GM23338 (cell line): ENCODE results near the gene FAM13A. TPM values are rescaled to one million over a fixed set of nuclear protein-coding genes. Genes with fewer than 3 reads are reported as not detected.

ENCODE experiments used
- ATAC-seq: fragments of 200-7000 bp; cut with Tn5 transposase; 3 replicates; pipeline ENCODE4 v1.9.1; 2020
- DNase-seq: peaks from one replicate; pipeline ENCODE4 v3.0.0-alpha.2; 2015; ENCODE audit warnings: low spot score
- H2AFZ ChIP-seq: fragments of 200-600 bp; sonication (generic); 2 replicates; pipeline ENCODE4 v1.8.0; 2016; ENCODE audit warnings: antibody characterized with exemption, mild to moderate bottlenecking, moderate library complexity
- H3F3A ChIP-seq: fragments of 200-600 bp; sonication (generic); replicated peaks from 2 replicates; pipeline ENCODE4 v1.8.0; 2017; ENCODE audit warnings: antibody characterized with exemption, mixed run types, low read depth
- H3K27ac ChIP-seq: fragments of 200-600 bp; sonication (generic); 2 replicates; pipeline ENCODE4 v1.6.1; 2016; ENCODE audit warnings: low read depth
- H3K27me3 ChIP-seq: fragments of 200-600 bp; sonication (generic); 2 replicates; pipeline ENCODE4 v1.8.0; 2016; ENCODE audit warnings: mild to moderate bottlenecking, mixed run types, moderate library complexity; ENCODE audit not compliant: insufficient read depth
- H3K36me3 ChIP-seq: fragments of 200-600 bp; sonication (generic); 2 replicates; pipeline ENCODE4 v1.8.0; 2016; ENCODE audit warnings: mild to moderate bottlenecking; ENCODE audit not compliant: insufficient read depth
- H3K4me1 ChIP-seq: fragments of 200-600 bp; sonication (generic); 2 replicates; pipeline ENCODE4 v1.8.0; 2016; ENCODE audit warnings: mild to moderate bottlenecking, moderate library complexity; ENCODE audit not compliant: insufficient read depth
- H3K4me2 ChIP-seq: fragments of 200-600 bp; sonication (generic); 2 replicates; pipeline ENCODE4 v1.7.1; 2017; ENCODE audit warnings: mixed run types
- H3K4me3 ChIP-seq: fragments of 200-600 bp; sonication (generic); 2 replicates; pipeline ENCODE4 v1.6.1; 2016; ENCODE audit warnings: mixed run types
- H3K79me2 ChIP-seq: fragments of 200-600 bp; sonication (generic); replicated peaks from 2 replicates; pipeline ENCODE4 v1.8.0; 2017; ENCODE audit warnings: mild to moderate bottlenecking; ENCODE audit not compliant: insufficient read depth
- H3K9me2 ChIP-seq: fragments of 200-600 bp; sonication (generic); 2 replicates; pipeline ENCODE4 v1.8.0; 2017; ENCODE audit not compliant: insufficient read depth
- H4K20me1 ChIP-seq: fragments of 200-600 bp; sonication (generic); replicated peaks from 2 replicates; pipeline ENCODE4 v1.8.0; 2017; ENCODE audit warnings: mild to moderate bottlenecking; ENCODE audit not compliant: insufficient read depth
- H3K27ac Mint-ChIP-seq: 2 replicates; pipeline ENCODE4 v1.8.0; 2020; ENCODE audit warnings: inconsistent platforms, mild to moderate bottlenecking, moderate library complexity, mixed read lengths
- H3K27me3 Mint-ChIP-seq: 3 replicates; pipeline ENCODE4 v1.8.0; 2022; ENCODE audit warnings: low read depth, mild to moderate bottlenecking, moderate library complexity, mixed read lengths, inconsistent platforms; ENCODE audit not compliant: insufficient read depth, poor library complexity
- H3K36me3 Mint-ChIP-seq: 3 replicates; pipeline ENCODE4 v1.8.0; 2021; ENCODE audit warnings: low read depth, mild to moderate bottlenecking, inconsistent platforms, moderate library complexity, mixed read lengths
- H3K4me1 Mint-ChIP-seq: 3 replicates; pipeline ENCODE4 v1.8.0; 2020; ENCODE audit warnings: mild to moderate bottlenecking, inconsistent platforms, mixed read lengths
- H3K4me3 Mint-ChIP-seq: 3 replicates; pipeline ENCODE4 v1.8.0; 2021; ENCODE audit warnings: moderate library complexity, mild to moderate bottlenecking, inconsistent platforms, mixed read lengths
- H3K9me3 Mint-ChIP-seq: 3 replicates; pipeline ENCODE4 v1.8.0; 2020; ENCODE audit warnings: moderate library complexity, mild to moderate bottlenecking, inconsistent platforms, mixed read lengths
- CREB1 ChIP-seq: fragments of 250-450 bp; sonication (Bioruptor Pico); IDR thresholded peaks from 2 replicates; pipeline ENCODE4 v1.5.0; 2020; ENCODE audit warnings: low read depth, mild to moderate bottlenecking, moderate library complexity
- EZH2 ChIP-seq: fragments of 200-600 bp; sonication (generic); IDR thresholded peaks from one replicate; pipeline ENCODE4 v1.8.0; 2017; ENCODE audit warnings: antibody characterized with exemption, mild to moderate bottlenecking, low read depth; ENCODE audit not compliant: unreplicated experiment
- EZH2phosphoT487 ChIP-seq: fragments of 200-600 bp; sonication (generic); IDR thresholded peaks from one replicate; pipeline ENCODE4 v1.8.1; 2018; ENCODE audit warnings: antibody characterized with exemption; ENCODE audit not compliant: unreplicated experiment
- JUNB ChIP-seq: IDR thresholded peaks from one replicate; pipeline ENCODE4 v1.6.1; 2016; ENCODE audit warnings: antibody characterized with exemption; ENCODE audit not compliant: unreplicated experiment
- NANOG ChIP-seq: IDR thresholded peaks from 2 replicates; pipeline ENCODE4 v1.6.1; 2016; ENCODE audit warnings: antibody characterized with exemption, borderline replicate concordance
- POLR2AphosphoS5 ChIP-seq: IDR thresholded peaks from 2 replicates; pipeline ENCODE4 v1.6.1; 2016; ENCODE audit warnings: antibody characterized with exemption, low read depth
- STAT1 ChIP-seq: IDR thresholded peaks from one replicate; pipeline ENCODE4 v1.6.1; 2016; ENCODE audit warnings: antibody characterized with exemption; ENCODE audit not compliant: unreplicated experiment
- ZNF114 ChIP-seq: fragments of 250-450 bp; sonication (Bioruptor Pico); IDR thresholded peaks from 2 replicates; pipeline ENCODE4 v1.5.0; 2020; ENCODE audit warnings: mild to moderate bottlenecking, moderate library complexity
- ZNF331 ChIP-seq: fragments of 250-450 bp; sonication (Bioruptor Pico); IDR thresholded peaks from 2 replicates; pipeline ENCODE4 v1.5.0; 2020; ENCODE audit warnings: low read depth, mild to moderate bottlenecking, moderate library complexity
- polyA plus RNA-seq: library from polyadenylated mRNA; unstranded; fragments of >200 nt; fragmentation: Nextera tagmentation; extraction: Ambion mirVana; gene quantifications from 2 replicates; pipeline ENCODE4 v1.2.1, GENCODE V29; 2016
- total RNA-seq: library from RNA; depleted of rRNA; stranded (reverse); fragments of >200 nt; shearing (Covaris generic); gene quantifications from 2 replicates; pipeline ENCODE4 v1.2.3, GENCODE V29; 2014
- TF ChIP-seq, protein P1 (sequence below): IDR thresholded peaks from one replicate; pipeline ENCODE4 v1.6.1; 2018; ENCODE audit warnings: antibody characterized with exemption; ENCODE audit not compliant: unreplicated experiment
- TF ChIP-seq, protein P2 (sequence below): fragments of 250-450 bp; sonication (Bioruptor Pico); IDR thresholded peaks from 2 replicates; pipeline ENCODE4 v1.5.0; 2020; ENCODE audit warnings: mild to moderate bottlenecking, moderate library complexity
- TF ChIP-seq, protein P3 (sequence below), 2 experiments: fragments of 200-600 bp in 1 of 2; sonication (generic) in 1 of 2; conservative IDR thresholded peaks; 2 replicates each; pipeline versions ENCODE4 v1.5.1 to v1.6.1; 2016 to 2017; ENCODE audit warnings: antibody characterized with exemption in 2 of 2, low read depth in 2 of 2, mild to moderate bottlenecking in 2 of 2, moderate library complexity in 1 of 2
- TF ChIP-seq, protein P4 (sequence below): IDR thresholded peaks from 2 replicates; pipeline ENCODE4 v1.6.1; 2016; ENCODE audit warnings: antibody characterized with exemption

FAM13A gene
- total and polyA plus RNA-seq, 2 experiments from 2014 or later, result 13.9 to 28.4 TPM

DNA sequence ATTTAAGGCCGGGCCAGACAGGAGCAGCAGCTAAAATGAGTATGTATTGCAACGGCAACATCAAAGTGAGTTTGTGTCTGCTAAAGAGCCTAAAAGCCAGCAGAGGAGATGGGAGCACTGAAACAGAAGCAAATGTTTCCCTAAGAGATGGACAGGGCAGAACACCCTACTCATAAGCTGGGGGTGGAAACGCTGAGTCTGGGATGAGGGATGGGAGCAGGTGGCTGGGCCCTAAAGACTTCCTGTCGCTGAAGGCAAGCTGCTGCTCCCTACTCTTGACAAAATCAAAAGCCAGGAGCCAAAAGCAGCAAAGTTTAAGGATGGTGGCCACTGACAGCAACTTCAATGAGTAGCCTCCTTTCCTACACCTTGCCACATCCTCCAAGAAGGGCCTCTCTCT is 318.8 kb downstream of the FAM13A start:
- no peaks in the 10 kb centered on the region for H3K27me3 ChIP-seq
- DNase-seq, result no peak
- H3K36me3 ChIP-seq, result no peaks in the 10 kb centered on the region
- no peaks in the 10 kb centered on the region; the same call in 1 of the 2 replicates for H3K9me2 ChIP-seq
- H3K9me3 Mint-ChIP-seq, result no peaks in the 10 kb centered on the region; the same call in 2 of the 3 replicates
- TF ChIP-seq, protein P1, sequence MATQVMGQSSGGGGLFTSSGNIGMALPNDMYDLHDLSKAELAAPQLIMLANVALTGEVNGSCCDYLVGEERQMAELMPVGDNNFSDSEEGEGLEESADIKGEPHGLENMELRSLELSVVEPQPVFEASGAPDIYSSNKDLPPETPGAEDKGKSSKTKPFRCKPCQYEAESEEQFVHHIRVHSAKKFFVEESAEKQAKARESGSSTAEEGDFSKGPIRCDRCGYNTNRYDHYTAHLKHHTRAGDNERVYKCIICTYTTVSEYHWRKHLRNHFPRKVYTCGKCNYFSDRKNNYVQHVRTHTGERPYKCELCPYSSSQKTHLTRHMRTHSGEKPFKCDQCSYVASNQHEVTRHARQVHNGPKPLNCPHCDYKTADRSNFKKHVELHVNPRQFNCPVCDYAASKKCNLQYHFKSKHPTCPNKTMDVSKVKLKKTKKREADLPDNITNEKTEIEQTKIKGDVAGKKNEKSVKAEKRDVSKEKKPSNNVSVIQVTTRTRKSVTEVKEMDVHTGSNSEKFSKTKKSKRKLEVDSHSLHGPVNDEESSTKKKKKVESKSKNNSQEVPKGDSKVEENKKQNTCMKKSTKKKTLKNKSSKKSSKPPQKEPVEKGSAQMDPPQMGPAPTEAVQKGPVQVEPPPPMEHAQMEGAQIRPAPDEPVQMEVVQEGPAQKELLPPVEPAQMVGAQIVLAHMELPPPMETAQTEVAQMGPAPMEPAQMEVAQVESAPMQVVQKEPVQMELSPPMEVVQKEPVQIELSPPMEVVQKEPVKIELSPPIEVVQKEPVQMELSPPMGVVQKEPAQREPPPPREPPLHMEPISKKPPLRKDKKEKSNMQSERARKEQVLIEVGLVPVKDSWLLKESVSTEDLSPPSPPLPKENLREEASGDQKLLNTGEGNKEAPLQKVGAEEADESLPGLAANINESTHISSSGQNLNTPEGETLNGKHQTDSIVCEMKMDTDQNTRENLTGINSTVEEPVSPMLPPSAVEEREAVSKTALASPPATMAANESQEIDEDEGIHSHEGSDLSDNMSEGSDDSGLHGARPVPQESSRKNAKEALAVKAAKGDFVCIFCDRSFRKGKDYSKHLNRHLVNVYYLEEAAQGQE, result no peak
- TF ChIP-seq JUNB, result no peak
- no peak for TF ChIP-seq NANOG
- no peak for TF ChIP-seq EZH2
- TF ChIP-seq EZH2phosphoT487, result no peak
- no peak for TF ChIP-seq STAT1
- TF ChIP-seq, protein P2, sequence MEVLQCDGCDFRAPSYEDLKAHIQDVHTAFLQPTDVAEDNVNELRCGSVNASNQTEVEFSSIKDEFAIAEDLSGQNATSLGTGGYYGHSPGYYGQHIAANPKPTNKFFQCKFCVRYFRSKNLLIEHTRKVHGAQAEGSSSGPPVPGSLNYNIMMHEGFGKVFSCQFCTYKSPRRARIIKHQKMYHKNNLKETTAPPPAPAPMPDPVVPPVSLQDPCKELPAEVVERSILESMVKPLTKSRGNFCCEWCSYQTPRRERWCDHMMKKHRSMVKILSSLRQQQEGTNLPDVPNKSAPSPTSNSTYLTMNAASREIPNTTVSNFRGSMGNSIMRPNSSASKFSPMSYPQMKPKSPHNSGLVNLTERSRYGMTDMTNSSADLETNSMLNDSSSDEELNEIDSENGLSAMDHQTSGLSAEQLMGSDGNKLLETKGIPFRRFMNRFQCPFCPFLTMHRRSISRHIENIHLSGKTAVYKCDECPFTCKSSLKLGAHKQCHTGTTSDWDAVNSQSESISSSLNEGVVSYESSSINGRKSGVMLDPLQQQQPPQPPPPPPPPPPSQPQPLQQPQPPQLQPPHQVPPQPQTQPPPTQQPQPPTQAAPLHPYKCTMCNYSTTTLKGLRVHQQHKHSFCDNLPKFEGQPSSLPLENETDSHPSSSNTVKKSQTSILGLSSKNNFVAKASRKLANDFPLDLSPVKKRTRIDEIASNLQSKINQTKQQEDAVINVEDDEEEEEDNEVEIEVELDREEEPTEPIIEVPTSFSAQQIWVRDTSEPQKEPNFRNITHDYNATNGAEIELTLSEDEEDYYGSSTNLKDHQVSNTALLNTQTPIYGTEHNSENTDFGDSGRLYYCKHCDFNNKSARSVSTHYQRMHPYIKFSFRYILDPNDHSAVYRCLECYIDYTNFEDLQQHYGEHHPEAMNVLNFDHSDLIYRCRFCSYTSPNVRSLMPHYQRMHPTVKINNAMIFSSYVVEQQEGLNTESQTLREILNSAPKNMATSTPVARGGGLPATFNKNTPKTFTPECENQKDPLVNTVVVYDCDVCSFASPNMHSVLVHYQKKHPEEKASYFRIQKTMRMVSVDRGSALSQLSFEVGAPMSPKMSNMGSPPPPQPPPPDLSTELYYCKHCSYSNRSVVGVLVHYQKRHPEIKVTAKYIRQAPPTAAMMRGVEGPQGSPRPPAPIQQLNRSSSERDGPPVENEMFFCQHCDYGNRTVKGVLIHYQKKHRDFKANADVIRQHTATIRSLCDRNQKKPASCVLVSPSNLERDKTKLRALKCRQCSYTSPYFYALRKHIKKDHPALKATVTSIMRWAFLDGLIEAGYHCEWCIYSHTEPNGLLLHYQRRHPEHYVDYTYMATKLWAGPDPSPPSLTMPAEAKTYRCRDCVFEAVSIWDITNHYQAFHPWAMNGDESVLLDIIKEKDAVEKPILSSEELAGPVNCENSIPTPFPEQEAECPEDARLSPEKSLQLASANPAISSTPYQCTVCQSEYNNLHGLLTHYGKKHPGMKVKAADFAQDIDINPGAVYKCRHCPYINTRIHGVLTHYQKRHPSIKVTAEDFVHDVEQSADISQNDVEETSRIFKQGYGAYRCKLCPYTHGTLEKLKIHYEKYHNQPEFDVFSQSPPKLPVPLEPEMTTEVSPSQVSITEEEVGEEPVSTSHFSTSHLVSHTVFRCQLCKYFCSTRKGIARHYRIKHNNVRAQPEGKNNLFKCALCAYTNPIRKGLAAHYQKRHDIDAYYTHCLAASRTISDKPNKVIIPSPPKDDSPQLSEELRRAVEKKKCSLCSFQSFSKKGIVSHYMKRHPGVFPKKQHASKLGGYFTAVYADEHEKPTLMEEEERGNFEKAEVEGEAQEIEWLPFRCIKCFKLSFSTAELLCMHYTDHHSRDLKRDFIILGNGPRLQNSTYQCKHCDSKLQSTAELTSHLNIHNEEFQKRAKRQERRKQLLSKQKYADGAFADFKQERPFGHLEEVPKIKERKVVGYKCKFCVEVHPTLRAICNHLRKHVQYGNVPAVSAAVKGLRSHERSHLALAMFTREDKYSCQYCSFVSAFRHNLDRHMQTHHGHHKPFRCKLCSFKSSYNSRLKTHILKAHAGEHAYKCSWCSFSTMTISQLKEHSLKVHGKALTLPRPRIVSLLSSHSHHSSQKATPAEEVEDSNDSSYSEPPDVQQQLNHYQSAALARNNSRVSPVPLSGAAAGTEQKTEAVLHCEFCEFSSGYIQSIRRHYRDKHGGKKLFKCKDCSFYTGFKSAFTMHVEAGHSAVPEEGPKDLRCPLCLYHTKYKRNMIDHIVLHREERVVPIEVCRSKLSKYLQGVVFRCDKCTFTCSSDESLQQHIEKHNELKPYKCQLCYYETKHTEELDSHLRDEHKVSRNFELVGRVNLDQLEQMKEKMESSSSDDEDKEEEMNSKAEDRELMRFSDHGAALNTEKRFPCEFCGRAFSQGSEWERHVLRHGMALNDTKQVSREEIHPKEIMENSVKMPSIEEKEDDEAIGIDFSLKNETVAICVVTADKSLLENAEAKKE (CRISPR knock-in tag), result no peak
- TF ChIP-seq, protein P3, sequence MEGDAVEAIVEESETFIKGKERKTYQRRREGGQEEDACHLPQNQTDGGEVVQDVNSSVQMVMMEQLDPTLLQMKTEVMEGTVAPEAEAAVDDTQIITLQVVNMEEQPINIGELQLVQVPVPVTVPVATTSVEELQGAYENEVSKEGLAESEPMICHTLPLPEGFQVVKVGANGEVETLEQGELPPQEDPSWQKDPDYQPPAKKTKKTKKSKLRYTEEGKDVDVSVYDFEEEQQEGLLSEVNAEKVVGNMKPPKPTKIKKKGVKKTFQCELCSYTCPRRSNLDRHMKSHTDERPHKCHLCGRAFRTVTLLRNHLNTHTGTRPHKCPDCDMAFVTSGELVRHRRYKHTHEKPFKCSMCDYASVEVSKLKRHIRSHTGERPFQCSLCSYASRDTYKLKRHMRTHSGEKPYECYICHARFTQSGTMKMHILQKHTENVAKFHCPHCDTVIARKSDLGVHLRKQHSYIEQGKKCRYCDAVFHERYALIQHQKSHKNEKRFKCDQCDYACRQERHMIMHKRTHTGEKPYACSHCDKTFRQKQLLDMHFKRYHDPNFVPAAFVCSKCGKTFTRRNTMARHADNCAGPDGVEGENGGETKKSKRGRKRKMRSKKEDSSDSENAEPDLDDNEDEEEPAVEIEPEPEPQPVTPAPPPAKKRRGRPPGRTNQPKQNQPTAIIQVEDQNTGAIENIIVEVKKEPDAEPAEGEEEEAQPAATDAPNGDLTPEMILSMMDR (conservative IDR thresholded peaks at IDR 0.05; ENCODE audit: low read depth in 2 of 2), result no peak
- TF ChIP-seq CREB1 (CRISPR knock-in tag), result no peak
- TF ChIP-seq, protein P4, sequence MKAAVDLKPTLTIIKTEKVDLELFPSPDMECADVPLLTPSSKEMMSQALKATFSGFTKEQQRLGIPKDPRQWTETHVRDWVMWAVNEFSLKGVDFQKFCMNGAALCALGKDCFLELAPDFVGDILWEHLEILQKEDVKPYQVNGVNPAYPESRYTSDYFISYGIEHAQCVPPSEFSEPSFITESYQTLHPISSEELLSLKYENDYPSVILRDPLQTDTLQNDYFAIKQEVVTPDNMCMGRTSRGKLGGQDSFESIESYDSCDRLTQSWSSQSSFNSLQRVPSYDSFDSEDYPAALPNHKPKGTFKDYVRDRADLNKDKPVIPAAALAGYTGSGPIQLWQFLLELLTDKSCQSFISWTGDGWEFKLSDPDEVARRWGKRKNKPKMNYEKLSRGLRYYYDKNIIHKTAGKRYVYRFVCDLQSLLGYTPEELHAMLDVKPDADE, result no peak
- no peak for TF ChIP-seq ZNF331
- no peak for TF ChIP-seq POLR2AphosphoS5
- TF ChIP-seq ZNF114, result no peak
- no peak overlapping the region for H2AFZ ChIP-seq
- peaks cover 4% of the 10 kb centered on the region; the same call in 1 of the 3 replicates for H3K36me3 Mint-ChIP-seq
- peaks cover 30% of the 10 kb centered on the region for H3K4me1 ChIP-seq
- H3K4me3 Mint-ChIP-seq, result no peak overlapping the region
- peak overlapping the region; percentile 88 for H3K27ac ChIP-seq
- H3K79me2 ChIP-seq, result no peaks in the 10 kb centered on the region
- no peak overlapping the region for H3K4me3 ChIP-seq
- H4K20me1 ChIP-seq, result no peaks in the 10 kb centered on the region
- peaks cover 38% of the 10 kb centered on the region for H3K4me1 Mint-ChIP-seq
- H3K4me2 ChIP-seq, result peak overlapping the region; percentile 41; the same call in 1 of the 2 replicates
- no peak overlapping the region for H3K27ac Mint-ChIP-seq
- no peaks in the 10 kb centered on the region for H3F3A ChIP-seq
- peaks cover 6% of the 10 kb centered on the region for H3K27me3 Mint-ChIP-seq
- ATAC-seq, result no peak
